ENCODE results near the gene NUDT2. TPM values are rescaled to one million over a fixed set of nuclear protein-coding genes. Genes with fewer than 3 reads are reported as not detected.

The NUDT2 gene
- total and polyA plus RNA-seq, 2 of the 4 experiments (the other 2 are of a cell fraction) = 36.6 to 45.0 TPM

GRCh38 chr9:34369636-34370035 is 40.3 kb downstream of the NUDT2 start:
- Histone ChIP-seq H3K27ac (ENCODE audit: insufficient read depth, low read length) (no peak overlapping the region), H4K91ac (ENCODE audit: insufficient read depth, low read depth, low read length) (no peak overlapping the region), H3K23ac (ENCODE audit: low read depth, low read length) (no peak overlapping the region), H3K18ac (ENCODE audit: low read depth, low read length) (no peak overlapping the region), H3K4me1 (ENCODE audit: control insufficient read depth, insufficient read depth, low read length) (no peaks in the 10 kb centered on the region), H4K5ac (ENCODE audit: low read depth, low read length) (no peak overlapping the region), H3K4ac (ENCODE audit: low read depth, low read length) (no peak overlapping the region), H3K4me3 (ENCODE audit: insufficient read depth, low read depth, low read length) (no peak overlapping the region), H3K4me2 (ENCODE audit: low read depth, low read length) (no peak overlapping the region), H3K27me3 (ENCODE audit: control insufficient read depth, insufficient read depth, low read length) (peaks cover 25% of the 10 kb centered on the region; the same call in 1 of the 2 replicates), H3K9me1 (ENCODE audit: insufficient read depth, low read length) (no peaks in the 10 kb centered on the region), H3K79me1 (ENCODE audit: low read depth in 1 of 2, low read length in 2 of 2) (no peaks in the 10 kb centered on the region), H3K9me3 (ENCODE audit: control insufficient read depth, insufficient read depth, low read length) (peaks cover 12% of the 10 kb centered on the region; the same call in 1 of the 2 replicates), H2BK120ac (ENCODE audit: low read depth, low read length) (no peak overlapping the region), H3K36me3 (ENCODE audit: control insufficient read depth, insufficient read depth, low read length) (peaks cover 3% of the 10 kb centered on the region; the same call in 1 of the 2 replicates), H3K9ac (ENCODE audit: low read depth, low read length) (no peak overlapping the region), H2BK5ac (ENCODE audit: low read depth, low read length, poor library complexity, severe bottlenecking) (no peak overlapping the region), H2AK9ac (replicated peaks; ENCODE audit: low read depth, low read length, poor library complexity) (no peak overlapping the region), H3K14ac (replicated peaks; ENCODE audit: low read depth, low read length) (no peak overlapping the region), H4K8ac (ENCODE audit: low read depth in 2 of 2, low read length in 2 of 2) (no peak overlapping the region), H2BK20ac (ENCODE audit: low read depth, low read length) (no peak overlapping the region), H2AK5ac (ENCODE audit: low read depth, low read length) (no peak overlapping the region), H2AFZ (replicated peaks; ENCODE audit: low read length, poor library complexity) (no peak overlapping the region), H3K56ac (ENCODE audit: extremely low read depth, insufficient read depth, low read length) (no peak overlapping the region), H2BK15ac (ENCODE audit: low read depth, low read length) (no peak overlapping the region), H4K20me1 (ENCODE audit: insufficient read depth, low read length) (no peaks in the 10 kb centered on the region)
- TF ChIP-seq, protein P1, sequence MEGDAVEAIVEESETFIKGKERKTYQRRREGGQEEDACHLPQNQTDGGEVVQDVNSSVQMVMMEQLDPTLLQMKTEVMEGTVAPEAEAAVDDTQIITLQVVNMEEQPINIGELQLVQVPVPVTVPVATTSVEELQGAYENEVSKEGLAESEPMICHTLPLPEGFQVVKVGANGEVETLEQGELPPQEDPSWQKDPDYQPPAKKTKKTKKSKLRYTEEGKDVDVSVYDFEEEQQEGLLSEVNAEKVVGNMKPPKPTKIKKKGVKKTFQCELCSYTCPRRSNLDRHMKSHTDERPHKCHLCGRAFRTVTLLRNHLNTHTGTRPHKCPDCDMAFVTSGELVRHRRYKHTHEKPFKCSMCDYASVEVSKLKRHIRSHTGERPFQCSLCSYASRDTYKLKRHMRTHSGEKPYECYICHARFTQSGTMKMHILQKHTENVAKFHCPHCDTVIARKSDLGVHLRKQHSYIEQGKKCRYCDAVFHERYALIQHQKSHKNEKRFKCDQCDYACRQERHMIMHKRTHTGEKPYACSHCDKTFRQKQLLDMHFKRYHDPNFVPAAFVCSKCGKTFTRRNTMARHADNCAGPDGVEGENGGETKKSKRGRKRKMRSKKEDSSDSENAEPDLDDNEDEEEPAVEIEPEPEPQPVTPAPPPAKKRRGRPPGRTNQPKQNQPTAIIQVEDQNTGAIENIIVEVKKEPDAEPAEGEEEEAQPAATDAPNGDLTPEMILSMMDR (conservative IDR thresholded peaks at IDR 0.05; ENCODE audit: low read depth, low read length) = no peak
- TF ChIP-seq RCOR1 (IDR thresholded peaks at IDR 0.05; ENCODE audit: insufficient replicate concordance, low read length) = no peak
- no peak for TF ChIP-seq RAD21 (IDR thresholded peaks at IDR 0.05; ENCODE audit: low read length)
- no peak for TF ChIP-seq RFX5 (IDR thresholded peaks at IDR 0.05; ENCODE audit: low read depth, low read length)
- no peak for TF ChIP-seq SMC3 (IDR thresholded peaks at IDR 0.05; ENCODE audit: low read depth, low read length)
- no peak for TF ChIP-seq USF2 (IDR thresholded peaks at IDR 0.05; ENCODE audit: low read depth, low read length)
- no peak for TF ChIP-seq POLR2A (IDR thresholded peaks at IDR 0.05; ENCODE audit: low read depth, low read length)
- TF ChIP-seq ELK1 (IDR thresholded peaks at IDR 0.05; ENCODE audit: borderline replicate concordance, low read depth, low read length) = no peak
- TF ChIP-seq CHD1 (IDR thresholded peaks at IDR 0.05; ENCODE audit: low read depth, low read length) = no peak
- no peak for TF ChIP-seq CEBPB (IDR thresholded peaks at IDR 0.05; ENCODE audit: low read depth, low read length)
- TF ChIP-seq BHLHE40 (IDR thresholded peaks at IDR 0.05; ENCODE audit: low read depth, low read length) = no peak
- TF ChIP-seq FOS (IDR thresholded peaks at IDR 0.05; ENCODE audit: low read depth, low read length) = no peak
- no peak for TF ChIP-seq NFE2L2 (IDR thresholded peaks at IDR 0.05; ENCODE audit: low read depth, low read length)
- no peak for TF ChIP-seq MXI1 (IDR thresholded peaks at IDR 0.05; ENCODE audit: borderline replicate concordance, low read depth, low read length)
- TF ChIP-seq MAZ (IDR thresholded peaks at IDR 0.05; ENCODE audit: borderline replicate concordance, low read depth, low read length) = no peak
- TF ChIP-seq MAFK (IDR thresholded peaks at IDR 0.05; ENCODE audit: low read depth, low read length) = no peak
- ChIA-PET CTCF (no interaction called here), POLR2A (ENCODE audit: unreplicated experiment) (no interaction called here)
- no TSS peak for BruUV-seq (replicated peaks)
- intact Hi-C loops (cut with micrococcal nuclease) (no loop called here), dilution Hi-C loops (cut with HindIII; ENCODE audit: low sequenced_read_pairs, unreplicated experiment) (no loop called here), in situ Hi-C loops (cut with MboI; ENCODE audit: low sequenced_read_pairs) (no loop called here)
- WGBS, 2 experiments (ENCODE audit: extremely low coverage in 2 of 2, insufficient read length in 1 of 2) = no CpG with 5 or more reads among the region's 4 CpGs
- no peak for DNase-seq
- no peak for ATAC-seq (ENCODE audit: low read depth)
